ENCODE data around the gene PPP1R7.

Gene PPP1R7

DNA sequence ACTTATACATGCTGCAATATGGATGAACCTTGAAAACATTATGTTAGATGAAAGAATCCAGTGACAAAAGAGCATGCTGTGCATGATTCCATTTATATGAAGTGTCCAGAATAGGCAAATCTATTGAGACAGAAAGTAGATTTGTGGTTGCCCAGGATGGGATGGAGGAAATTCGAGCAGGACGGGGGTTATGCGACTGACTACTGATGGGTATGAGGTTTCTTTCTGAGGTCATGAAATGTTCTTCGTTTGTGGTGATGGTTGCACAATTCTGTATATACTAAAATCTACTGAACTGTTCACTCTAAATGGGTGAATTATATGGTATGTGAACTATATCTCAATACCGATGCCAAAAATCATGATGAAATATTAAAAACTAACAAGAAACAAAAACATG, 29.3 kb upstream of the PPP1R7 start:
- no peak for DNase-seq

DNA sequence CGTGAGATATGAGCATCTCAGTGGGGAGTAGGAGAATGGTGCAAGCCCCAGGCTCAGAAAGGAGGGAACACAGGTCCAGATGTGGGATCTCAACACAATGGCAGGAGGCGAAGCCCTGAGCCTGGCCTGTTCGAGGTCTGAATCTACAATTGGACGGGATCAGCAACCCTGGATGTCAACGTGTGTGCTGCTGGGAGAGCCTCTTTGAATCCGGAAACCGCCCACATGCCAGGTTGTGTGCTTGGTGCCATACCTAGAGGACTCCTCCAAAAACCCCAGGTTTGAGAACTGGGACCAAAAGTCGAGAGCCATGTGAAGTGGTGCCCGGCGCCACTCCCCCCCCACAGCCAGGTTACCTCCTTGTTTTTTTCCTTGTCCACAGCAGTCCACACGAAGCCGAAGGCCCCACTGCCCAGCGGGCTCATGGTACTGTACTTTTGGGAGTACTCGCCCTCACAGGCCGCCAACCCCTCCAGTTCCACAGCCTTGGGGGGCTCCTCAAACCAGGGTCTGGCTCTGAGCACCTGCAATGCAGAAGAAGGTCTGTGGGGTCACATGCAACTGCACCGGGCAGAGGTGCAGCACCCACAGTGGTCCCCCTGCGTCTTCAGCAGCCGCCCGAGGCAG, 27.8 kb upstream of the PPP1R7 start:
- DNase-seq: no peak

- DNase-seq: peak; percentile 58
Observed at GRCh38 chr2:241123816-241124536, 26.3 kb upstream of the PPP1R7 start.

- DNase-seq: no peak
Observed at GRCh38 chr2:241125626-241126025, 24.6 kb upstream of the PPP1R7 start.

DNA sequence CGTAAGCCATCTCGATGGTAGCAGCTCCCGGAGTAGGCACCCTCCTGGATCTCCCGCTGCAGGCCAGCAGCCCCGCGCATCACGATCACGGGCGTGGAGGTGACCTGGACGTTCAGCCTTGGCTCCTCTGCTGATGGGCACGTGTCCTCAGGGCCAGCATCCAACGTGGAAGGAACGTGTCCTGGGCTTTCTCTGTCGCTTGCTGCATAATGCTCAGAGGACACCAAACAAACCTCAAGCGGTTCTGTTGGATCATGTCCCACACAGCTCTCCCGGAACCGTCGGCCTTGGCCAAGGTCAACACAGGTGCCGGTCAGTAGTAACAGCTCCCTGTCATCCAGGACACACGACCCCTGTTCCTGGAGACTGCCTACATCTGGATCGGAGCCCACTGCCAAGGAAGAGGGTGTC, 24.1 kb upstream of the PPP1R7 start:
- no peak for DNase-seq

- DNase-seq: no peak
Observed at GRCh38 chr2:241126771-241127202, 23.5 kb upstream of the PPP1R7 start.

- no peak for DNase-seq
Observed at GRCh38 chr2:241128266-241128665, 22.0 kb upstream of the PPP1R7 start.

DNA sequence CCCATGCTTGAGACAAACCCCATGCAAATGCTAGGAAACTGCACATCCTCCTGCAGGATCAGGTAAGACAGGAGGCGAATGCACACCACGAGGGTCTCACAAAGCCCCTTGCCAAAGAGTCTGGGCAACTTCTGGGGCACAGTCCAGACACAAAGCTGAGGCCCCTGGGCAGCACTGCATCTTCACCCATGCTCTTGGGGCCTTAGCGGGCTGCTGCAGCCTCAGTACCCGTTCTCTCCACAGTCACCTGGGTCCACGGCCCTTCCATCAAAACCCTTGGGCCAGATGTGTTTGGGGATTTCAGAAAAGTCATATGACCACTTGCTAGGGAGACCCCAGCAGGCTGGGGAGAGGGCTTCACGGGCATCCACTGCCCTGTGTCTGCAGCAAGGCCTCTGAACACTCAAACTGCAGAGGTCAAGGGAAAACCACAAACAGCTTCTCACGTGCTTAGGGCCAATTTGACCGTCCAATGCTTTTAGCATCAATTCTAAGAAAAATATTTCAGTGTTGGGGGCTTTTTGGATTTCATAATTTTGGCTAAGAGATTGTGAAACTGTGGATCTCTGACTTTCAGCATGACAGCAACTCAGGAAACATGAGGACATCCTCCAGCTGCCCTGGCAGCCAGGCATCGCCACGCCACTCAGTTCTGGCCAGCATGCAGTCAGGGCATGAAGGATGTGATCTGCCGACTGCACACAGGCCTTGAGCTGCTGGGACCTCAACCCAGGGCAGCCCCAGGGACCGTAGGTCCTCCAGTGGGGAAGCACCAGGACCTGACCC, 21.0 kb upstream of the PPP1R7 start:
- no peak for DNase-seq

GRCh38 chr2:241130316-241130715, 20.0 kb upstream of the PPP1R7 start:
- DNase-seq: no peak

- no peak for DNase-seq
Observed at GRCh38 chr2:241131531-241131930, 18.7 kb upstream of the PPP1R7 start.

DNA sequence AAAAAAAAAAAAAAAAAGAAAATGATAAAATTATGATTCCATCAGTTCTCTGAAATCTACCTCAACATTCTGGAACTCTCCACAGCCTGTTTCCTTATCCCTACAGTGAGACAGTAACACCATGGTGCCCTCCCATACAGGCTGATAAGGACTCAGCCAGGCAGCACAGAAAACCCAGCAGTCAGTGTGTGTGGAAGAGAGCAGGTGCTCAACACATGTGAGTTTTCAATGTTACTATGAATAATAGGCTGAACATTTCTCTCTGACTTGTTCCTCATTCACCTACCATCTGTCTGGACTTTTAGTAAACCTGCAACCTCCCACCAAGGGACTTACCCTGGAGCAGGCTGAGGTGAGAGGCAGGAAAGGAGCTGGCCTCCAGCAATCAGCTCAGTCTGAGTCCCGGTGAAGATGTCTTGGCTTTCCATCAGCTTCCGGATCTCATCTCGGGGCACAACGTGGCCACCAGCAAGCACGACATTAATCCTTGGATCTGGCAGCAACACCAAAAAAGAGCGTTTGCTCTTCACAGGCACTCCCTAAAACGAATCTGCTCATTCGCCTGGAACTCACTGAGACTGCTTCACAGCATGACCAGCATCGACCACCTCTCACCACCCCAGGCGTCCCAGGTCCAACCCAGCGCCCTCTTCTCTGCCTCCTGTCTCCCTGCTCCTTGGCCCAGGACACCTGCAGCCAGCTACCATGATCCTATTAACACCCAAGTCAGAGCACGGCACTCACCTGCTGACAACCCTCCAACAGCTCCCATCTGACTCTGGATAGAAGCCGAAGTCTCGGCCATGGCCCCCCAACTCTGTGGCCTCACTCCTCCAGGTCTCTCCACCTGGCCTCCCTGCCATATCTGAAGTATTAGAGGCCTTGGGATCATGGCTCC, 17.5 kb upstream of the PPP1R7 start:
- no peak for DNase-seq

DNA sequence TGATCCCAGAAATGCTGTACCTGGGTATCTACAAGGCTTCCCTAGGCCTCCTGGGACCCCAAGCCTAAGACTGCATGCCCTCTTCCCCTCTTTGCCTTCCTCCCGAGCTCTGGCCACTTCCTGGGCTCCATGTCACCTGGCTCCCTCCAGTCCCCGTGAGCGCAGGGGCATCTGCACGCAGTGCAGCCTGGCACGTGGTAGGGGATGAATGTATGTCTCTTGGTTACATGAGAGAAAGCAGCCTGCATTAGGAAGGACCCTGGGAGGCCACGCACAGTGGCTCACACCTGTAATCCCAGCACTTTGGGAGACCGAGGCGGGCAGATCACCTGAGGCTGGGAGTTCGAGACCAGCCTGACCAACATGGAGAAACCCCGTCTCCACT, 16.8 kb upstream of the PPP1R7 start:
- DNase-seq: no peak

- DNase-seq: no peak
Observed at GRCh38 chr2:241134711-241135110, 15.6 kb upstream of the PPP1R7 start.

DNA sequence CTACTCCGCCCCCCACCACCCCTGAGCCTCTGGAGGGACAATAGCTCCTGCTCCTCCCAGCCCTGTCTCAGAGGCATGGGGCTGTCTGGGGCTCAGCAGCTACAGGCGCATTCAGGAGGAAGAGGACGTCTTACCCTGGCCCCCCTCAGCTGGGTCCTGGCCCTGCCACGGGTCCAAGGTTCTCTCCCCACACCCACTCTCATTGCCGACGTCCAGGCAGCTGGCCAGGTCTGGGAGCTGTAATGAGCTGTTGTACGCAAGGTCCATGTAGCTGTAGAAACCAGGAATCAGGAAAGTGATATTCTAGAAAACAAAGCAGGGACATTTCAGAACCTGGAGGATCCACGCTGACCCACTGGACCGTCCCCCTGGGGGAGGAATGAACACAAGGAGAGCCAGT, 14.5 kb upstream of the PPP1R7 start:
- DNase-seq: no peak

DNA sequence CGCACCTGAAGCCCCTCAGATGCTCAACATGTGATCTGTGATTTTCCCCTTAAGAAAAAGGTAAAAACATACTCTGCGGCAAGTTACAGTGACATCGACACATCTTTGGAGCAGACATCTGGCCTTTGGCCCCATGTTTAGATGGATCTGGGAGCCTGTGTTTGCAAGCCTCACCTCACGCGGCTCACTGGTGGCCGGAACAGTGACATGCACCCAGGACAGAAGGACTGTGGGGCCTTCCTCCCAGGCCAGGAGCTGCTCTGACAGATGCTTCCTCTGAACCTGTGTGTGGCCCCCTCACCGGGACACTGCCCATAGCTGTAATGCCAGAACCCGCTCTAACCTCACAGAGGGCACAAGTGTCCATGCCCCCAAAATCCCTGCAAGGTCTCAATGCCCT, 14.1 kb upstream of the PPP1R7 start:
- DNase-seq: no peak

GRCh38 chr2:241136661-241137260, 13.5 kb upstream of the PPP1R7 start:
- no peak for DNase-seq

DNA sequence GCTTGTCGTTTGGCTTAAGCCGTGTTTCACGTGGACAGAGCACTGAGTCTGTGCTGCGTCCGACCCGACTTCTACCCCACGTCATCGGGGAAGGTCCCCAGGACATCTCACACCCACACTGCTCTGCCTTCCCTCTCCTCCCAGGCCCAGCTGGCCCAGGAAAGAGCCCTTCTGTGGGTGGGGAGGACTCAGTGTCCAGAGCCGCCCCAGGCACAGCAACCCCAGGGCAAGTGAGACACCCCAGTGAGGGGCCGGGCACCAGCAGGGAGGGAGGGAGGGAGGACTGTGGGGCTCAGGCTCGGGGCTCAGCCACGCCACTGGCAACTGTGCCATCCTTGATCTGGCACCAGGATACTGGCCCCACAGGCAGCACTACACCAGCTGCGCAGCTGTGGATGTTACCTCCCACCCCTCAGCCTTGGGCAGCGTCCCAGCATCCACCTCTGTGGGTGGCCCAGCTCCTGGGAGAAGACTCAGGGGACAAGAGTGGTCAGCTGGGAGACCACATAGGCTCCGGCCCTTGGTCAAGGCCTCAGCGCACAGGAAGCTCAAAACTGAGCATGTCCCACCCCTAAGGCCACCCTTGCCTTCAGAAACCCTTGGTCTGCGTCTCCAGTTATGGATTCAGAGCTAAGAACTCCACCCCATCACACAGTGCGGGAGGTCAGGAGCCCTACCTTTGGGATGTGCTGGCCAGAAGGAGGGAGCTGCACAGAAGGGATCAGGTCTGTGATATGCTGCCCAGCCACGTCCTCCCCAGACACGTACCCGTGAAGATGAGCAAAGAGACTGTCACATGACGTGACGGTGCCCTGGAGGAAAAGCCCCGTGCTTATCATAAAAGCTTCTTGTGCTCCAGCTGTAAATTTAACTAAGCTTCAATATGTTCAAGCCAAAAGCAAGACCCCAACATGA, 12.7 kb upstream of the PPP1R7 start:
- no peak for DNase-seq

GRCh38 chr2:241138471-241138870, 11.8 kb upstream of the PPP1R7 start:
- no peak for DNase-seq

DNA sequence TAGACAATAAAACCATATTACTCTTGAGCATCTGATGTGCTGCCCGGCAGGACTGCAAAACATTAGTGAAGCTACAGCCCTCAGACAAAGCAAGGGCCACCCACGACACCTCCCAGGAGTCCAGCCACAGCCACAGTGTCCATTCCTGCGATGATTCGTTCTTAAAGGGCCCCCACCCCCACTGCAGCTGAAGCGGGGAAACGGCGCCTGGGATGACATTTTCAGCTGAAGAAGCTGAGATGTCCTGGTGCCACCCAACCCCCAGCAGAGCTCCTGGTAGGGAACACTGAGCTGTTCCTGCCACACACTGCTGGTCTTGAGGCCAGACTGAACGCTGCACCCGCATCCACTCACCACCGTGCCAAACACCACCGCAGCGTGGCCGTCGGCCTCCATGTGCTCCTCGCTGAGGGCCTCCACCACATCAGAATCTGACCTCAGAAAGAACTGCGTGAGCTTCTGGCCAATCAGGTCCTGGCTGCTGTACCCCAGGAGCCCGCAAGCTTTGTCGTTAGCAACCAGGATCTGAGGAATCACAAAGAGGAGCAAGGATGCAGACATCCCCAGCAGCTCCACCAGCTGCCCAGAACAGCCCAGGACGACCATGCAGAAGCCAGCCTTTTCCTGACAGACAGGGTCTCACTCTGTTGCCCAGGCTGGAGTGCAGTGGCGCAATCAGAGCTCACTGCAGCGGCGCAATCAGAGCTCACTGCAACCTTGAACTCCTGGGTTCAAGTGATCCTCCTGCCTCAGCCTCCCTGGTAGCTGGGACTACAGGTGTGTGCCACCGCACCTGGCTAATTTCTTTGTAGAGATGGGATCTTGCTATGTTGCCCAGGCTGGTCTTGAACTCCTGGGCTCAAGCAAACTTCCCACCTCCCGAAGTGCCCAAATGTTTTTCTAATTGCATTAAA, 10.5 kb upstream of the PPP1R7 start:
- DNase-seq: no peak

DNA sequence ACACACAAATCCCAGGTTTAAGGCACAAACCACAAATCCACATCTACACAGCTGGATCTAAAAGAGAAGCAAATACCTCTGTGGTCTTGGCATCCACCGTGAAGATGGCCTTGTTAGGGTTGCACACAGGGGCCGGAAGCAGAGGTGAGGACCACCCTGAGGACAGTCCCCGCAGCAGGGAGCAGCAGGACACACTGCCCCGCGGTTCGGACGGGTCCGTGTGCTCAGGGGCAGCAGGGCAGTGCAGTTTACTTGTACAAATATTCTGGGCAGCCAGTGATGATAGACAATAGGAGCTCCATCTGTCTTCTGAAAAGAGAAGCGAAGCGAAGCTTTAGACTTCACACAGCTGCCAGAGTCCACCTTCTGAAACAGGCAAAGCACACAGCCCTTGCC, 9.8 kb upstream of the PPP1R7 start:
- DNase-seq: no peak

Data from stimulated activated CD4-positive, alpha-beta T cell treated with anti-CD3 and anti-CD28 coated beads, Interleukin-15, amount 100 ng/mL, for 24 hours (primary cell).